ENCODE data around the gene STEAP1B.
"Not testable (repeated sequence)": the region's sequence is repeated elsewhere in the genome, so short reads cannot be mapped to it uniquely, and the experiment has no call there.

The STEAP1B gene

DNA sequence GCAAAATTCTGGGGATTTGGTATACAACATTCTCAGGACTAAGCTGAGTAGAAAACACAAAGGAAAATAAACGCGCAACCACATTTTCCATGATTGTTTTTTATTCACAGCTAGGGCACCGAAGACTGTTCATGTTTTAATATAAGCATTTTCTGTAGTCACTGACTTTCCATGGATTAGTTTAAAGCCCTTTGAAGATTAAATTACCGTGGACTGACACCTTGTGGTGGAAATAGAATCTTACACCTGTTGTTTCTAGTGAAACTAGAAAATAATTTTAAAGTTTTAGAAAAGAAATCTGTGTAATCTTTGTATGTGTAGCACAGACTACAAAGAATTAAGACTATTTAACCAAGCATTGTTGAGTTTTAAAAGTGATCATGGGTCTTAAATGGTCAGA lies 1.3 kb upstream of the STEAP1B start:
- H3K9me3 ChIP-seq (ENCODE audit: control insufficient read depth in 1 of 2, low read length in 2 of 2); H3K4me3 ChIP-seq (ENCODE audit: low read depth in 1 of 2, low read length in 2 of 2); H3K27me3 ChIP-seq (ENCODE audit: control insufficient read depth in 1 of 2, insufficient read depth in 2 of 2, low read length in 2 of 2); H3K36me3 ChIP-seq (ENCODE audit: control insufficient read depth in 1 of 2, insufficient read depth in 2 of 2, low read length in 2 of 2); H3K27ac ChIP-seq (ENCODE audit: low read depth, low read length); H3K9ac ChIP-seq (ENCODE audit: low read depth in 1 of 2, low read length in 2 of 2); H3K4me1 ChIP-seq (ENCODE audit: control insufficient read depth in 1 of 2, insufficient read depth in 2 of 2, low read length in 2 of 2): not testable (repeated sequence)

DNA sequence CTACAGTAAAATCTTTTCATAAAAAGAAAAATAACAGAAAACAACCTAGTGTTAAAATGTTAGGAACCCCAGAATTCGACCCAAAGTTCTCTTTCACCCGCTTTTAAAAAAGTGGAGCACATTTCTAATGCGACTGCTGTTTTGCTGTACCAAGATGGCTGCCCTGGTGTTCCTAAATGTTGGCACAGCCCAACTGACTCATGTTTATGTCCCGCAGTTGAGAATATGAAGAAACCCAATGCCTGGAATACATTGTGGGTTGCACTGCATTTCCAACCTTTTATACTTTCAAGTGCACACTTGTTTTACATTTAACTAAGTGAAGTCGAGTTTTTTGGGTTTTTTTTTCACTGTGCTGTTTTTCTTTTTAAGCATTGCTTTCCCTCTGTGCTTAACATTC lies 944 bp downstream of the STEAP1B start:
- Histone ChIP-seq H3K9me3 (ENCODE audit: control insufficient read depth in 1 of 2, low read length in 2 of 2) (no peaks in the 10 kb centered on the region), H3K4me1 (ENCODE audit: control insufficient read depth in 1 of 2, insufficient read depth in 2 of 2, low read length in 2 of 2) (no peaks in the 10 kb centered on the region), H3K27me3 (ENCODE audit: control insufficient read depth in 1 of 2, insufficient read depth in 2 of 2, low read length in 2 of 2) (no peaks in the 10 kb centered on the region), H3K36me3 (ENCODE audit: control insufficient read depth in 1 of 2, insufficient read depth in 2 of 2, low read length in 2 of 2) (no peaks in the 10 kb centered on the region), H3K27ac (ENCODE audit: low read depth, low read length) (no peak overlapping the region), H3K9ac (ENCODE audit: low read depth in 1 of 2, low read length in 2 of 2) (no peak overlapping the region), H3K4me3 (ENCODE audit: low read depth in 1 of 2, low read length in 2 of 2) (no peak overlapping the region)

DNA sequence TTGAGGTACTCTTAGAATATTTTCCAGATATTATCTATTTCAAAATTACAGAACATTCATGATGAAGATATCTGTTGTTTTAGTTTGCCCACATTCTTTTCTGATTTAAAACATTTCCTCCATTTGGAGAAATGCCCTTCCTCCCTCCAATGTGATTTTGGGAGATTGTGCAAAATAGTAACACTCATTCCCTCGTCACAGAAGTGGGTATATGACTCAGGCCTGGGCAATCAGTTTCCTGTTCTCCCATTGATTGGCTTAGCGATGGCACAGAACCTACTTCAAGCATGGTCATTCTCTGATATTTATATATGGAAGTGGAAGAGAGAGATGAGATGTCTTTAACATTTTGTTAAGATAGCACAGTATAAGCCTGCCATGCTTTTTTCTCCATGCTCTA lies 3.1 kb downstream of the STEAP1B start:
- not testable (repeated sequence) for H3K27me3 ChIP-seq (ENCODE audit: control insufficient read depth in 1 of 2, insufficient read depth in 2 of 2, low read length in 2 of 2); H3K27ac ChIP-seq (ENCODE audit: low read depth, low read length); H3K4me1 ChIP-seq (ENCODE audit: control insufficient read depth in 1 of 2, insufficient read depth in 2 of 2, low read length in 2 of 2); H3K4me3 ChIP-seq (ENCODE audit: low read depth in 1 of 2, low read length in 2 of 2); H3K36me3 ChIP-seq (ENCODE audit: control insufficient read depth in 1 of 2, insufficient read depth in 2 of 2, low read length in 2 of 2); H3K9ac ChIP-seq (ENCODE audit: low read depth in 1 of 2, low read length in 2 of 2); H3K9me3 ChIP-seq (ENCODE audit: control insufficient read depth in 1 of 2, low read length in 2 of 2)

DNA sequence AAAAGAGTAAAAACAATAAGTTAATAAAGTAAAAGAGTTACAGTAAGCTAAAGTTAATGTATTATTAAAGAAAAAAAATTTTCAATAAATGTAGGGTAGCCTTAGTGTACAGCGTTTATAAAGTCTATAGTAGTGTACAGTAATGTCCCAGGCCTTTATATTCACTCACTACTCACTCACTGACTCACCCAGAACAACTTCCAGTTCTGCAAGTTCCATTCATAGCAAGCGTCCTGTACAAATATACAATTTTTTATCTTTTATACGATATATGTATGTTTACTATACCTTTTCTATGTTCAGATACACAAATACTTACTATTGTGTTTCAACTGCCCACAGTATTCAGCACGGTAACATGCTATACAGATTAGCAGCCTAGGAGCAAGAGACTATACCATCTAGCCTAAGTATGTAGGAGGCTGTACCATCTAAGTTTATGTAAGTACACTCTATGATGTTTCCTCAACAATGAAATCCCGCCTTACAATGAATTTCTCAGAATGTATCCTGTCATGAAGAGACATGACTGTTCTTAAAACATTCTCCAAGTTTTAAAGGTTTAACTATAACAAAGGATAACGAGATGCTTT lies 3.6 kb downstream of the STEAP1B start:
- not testable (repeated sequence) for H3K27ac ChIP-seq (ENCODE audit: low read depth, low read length); H3K4me3 ChIP-seq (ENCODE audit: low read depth in 1 of 2, low read length in 2 of 2); H3K9me3 ChIP-seq (ENCODE audit: control insufficient read depth in 1 of 2, low read length in 2 of 2); H3K36me3 ChIP-seq (ENCODE audit: control insufficient read depth in 1 of 2, insufficient read depth in 2 of 2, low read length in 2 of 2); H3K4me1 ChIP-seq (ENCODE audit: control insufficient read depth in 1 of 2, insufficient read depth in 2 of 2, low read length in 2 of 2); H3K9ac ChIP-seq (ENCODE audit: low read depth in 1 of 2, low read length in 2 of 2); H3K27me3 ChIP-seq (ENCODE audit: control insufficient read depth in 1 of 2, insufficient read depth in 2 of 2, low read length in 2 of 2)

DNA sequence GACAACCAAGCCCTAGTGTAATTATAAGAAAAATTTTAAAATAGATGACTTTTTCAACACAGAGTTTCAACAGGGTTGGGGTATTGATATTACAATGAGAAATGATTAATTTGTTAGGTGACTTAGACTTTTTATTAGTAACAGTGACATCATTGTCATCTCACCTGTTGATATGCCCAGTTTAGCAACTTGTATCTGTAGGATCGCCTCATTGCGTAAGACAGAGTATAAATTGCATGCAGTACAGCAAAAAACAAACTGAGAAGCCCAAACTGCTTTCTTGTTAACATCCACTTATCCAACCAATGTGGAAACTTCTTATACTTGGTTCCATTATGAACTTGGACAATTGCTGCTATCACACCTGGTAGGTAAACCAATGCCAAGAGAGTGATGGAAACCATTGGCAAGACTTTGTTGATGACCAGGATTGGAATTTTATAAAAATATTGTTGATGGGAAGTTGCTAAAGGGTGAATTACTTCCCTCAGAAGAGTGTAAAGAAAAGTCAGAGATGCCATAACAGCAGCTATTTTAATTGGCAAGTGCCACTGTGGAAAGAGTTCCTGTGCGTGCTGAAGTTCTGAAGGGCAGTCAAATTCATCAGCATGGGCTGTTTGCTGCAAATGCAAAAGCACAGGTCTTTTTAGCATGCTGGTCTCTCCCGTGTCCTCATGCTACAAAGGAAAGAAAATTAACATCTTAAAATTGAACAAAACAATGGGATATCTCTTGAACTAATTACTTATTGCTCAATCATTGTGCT lies 6.6 kb downstream of the STEAP1B start:
- not testable (repeated sequence) for H3K4me3 ChIP-seq (ENCODE audit: low read depth in 1 of 2, low read length in 2 of 2); H3K36me3 ChIP-seq (ENCODE audit: control insufficient read depth in 1 of 2, insufficient read depth in 2 of 2, low read length in 2 of 2); H3K27me3 ChIP-seq (ENCODE audit: control insufficient read depth in 1 of 2, insufficient read depth in 2 of 2, low read length in 2 of 2); H3K9ac ChIP-seq (ENCODE audit: low read depth in 1 of 2, low read length in 2 of 2); H3K9me3 ChIP-seq (ENCODE audit: control insufficient read depth in 1 of 2, low read length in 2 of 2); H3K27ac ChIP-seq (ENCODE audit: low read depth, low read length); H3K4me1 ChIP-seq (ENCODE audit: control insufficient read depth in 1 of 2, insufficient read depth in 2 of 2, low read length in 2 of 2)

DNA sequence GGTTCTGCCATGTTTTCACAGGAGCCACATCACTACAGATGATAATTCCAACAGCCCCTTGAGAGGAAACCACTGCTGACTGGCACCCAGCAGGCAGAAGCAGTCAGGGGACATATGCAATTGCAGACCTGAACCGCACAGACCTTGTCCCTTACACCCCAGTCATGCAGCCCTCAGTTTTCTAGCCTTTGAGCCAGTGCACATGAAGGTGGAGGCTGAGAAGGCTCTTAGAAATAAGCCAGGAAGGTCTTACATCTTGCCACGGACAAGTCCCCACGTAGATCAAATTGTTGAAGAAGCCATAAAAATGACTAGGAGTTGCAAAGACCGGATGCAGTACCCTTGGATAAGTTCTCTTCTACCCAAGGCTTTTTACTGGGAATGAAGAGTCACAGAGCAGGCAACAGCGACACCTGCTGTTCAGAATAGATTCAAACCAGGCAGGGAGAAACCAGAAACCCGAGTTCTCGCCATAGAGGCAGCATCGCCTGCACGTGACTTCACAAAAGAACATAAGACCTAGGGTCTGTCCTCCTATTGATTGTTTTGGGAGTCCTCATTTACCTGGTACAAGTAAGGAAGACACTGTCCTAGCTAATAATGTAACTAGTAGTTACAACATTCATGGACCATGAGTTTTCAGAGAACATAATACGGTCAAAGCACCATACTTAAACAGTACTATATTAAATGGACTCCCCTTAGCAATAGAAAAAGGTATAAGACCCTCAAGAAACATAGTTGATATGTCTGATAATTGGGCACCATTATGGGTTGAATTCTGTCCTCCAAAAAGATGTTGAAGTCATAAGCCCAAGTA lies 11.1 kb downstream of the STEAP1B start:
- H3K9ac ChIP-seq (ENCODE audit: low read depth in 1 of 2, low read length in 2 of 2) = no peak overlapping the region
- no peak overlapping the region for H3K27ac ChIP-seq (ENCODE audit: low read depth, low read length)
- H3K9me3 ChIP-seq (ENCODE audit: control insufficient read depth in 1 of 2, low read length in 2 of 2) = no peaks in the 10 kb centered on the region

DNA sequence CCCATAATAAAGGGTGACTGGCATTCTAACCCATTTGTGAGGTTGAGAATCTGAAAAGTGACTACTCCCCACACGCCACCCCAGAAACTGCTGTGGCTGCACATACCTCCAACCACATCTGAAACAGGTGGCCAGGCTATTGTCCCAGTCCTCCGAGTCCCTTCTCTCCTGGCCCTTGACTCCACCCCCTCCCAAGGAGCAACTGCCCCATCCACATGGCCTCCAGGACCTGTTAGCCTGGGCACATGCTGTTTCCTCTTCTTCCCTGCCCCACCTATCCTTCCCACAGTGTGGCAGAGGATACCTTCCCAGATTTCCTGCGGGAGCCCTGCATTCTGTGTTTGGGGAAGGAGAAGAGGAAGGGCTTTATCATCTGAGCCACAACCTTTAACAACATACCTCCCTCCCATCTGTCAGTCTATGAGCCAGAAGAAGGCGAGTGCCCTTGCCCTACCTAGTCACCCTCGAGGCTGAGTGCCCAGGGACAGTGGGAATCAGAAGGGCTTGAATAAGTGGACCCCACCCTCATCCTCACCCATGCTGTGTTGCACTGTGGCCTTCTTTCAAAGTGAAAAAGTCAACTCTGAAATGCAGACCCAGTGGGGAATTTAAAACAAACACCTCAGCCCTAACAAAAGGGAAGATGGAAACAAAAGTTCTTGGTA lies 11.9 kb downstream of the STEAP1B start:
- no peak overlapping the region for H3K9ac ChIP-seq (ENCODE audit: low read depth in 1 of 2, low read length in 2 of 2)
- no peaks in the 10 kb centered on the region for H3K36me3 ChIP-seq (ENCODE audit: control insufficient read depth in 1 of 2, insufficient read depth in 2 of 2, low read length in 2 of 2)
- no peaks in the 10 kb centered on the region for H3K9me3 ChIP-seq (ENCODE audit: control insufficient read depth in 1 of 2, low read length in 2 of 2)
- H3K27ac ChIP-seq (ENCODE audit: low read depth, low read length) = no peak overlapping the region
- H3K4me3 ChIP-seq (ENCODE audit: low read depth in 1 of 2, low read length in 2 of 2) = no peak overlapping the region
- H3K4me1 ChIP-seq (ENCODE audit: control insufficient read depth in 1 of 2, insufficient read depth in 2 of 2, low read length in 2 of 2) = no peaks in the 10 kb centered on the region
- H3K27me3 ChIP-seq (ENCODE audit: control insufficient read depth in 1 of 2, insufficient read depth in 2 of 2, low read length in 2 of 2) = peaks cover 0 to 4% of the 10 kb centered on the region in 2 donors

More for the DNA sequence above, 11.1 kb downstream of the STEAP1B start:
- Histone ChIP-seq H3K4me1 (ENCODE audit: control insufficient read depth in 1 of 2, insufficient read depth in 2 of 2, low read length in 2 of 2) (no peaks in the 10 kb centered on the region), H3K27me3 (ENCODE audit: control insufficient read depth in 1 of 2, insufficient read depth in 2 of 2, low read length in 2 of 2) (peaks cover 0 to 4% of the 10 kb centered on the region in 2 donors), H3K36me3 (ENCODE audit: control insufficient read depth in 1 of 2, insufficient read depth in 2 of 2, low read length in 2 of 2) (no peaks in the 10 kb centered on the region), H3K4me3 (ENCODE audit: low read depth in 1 of 2, low read length in 2 of 2) (no peak overlapping the region)

DNA sequence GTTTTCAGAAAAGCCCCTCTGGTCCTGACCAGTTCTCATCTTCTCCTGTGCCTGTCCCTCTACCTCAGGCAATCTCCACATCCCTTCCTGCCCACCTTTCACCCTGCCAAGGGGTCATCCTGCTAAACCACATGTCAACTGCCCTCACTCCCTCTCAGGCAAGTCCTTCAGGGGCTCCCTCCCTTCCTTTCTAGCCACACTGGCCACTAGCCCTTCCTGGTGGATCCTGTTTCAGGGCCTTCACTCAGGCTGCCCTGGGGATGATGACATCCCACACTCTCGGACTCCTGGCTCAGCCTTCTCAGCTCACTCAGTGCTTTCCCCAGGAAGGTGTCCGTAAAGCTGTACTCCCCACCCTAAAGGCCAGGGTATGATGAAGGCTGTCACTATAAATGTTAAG lies 13.4 kb downstream of the STEAP1B start:
- Histone ChIP-seq H3K27ac (ENCODE audit: low read depth, low read length) (no peak overlapping the region), H3K36me3 (ENCODE audit: control insufficient read depth in 1 of 2, insufficient read depth in 2 of 2, low read length in 2 of 2) (no peaks in the 10 kb centered on the region), H3K9me3 (ENCODE audit: control insufficient read depth in 1 of 2, low read length in 2 of 2) (no peaks in the 10 kb centered on the region), H3K27me3 (ENCODE audit: control insufficient read depth in 1 of 2, insufficient read depth in 2 of 2, low read length in 2 of 2) (peaks cover 0 to 4% of the 10 kb centered on the region in 2 donors), H3K9ac (ENCODE audit: low read depth in 1 of 2, low read length in 2 of 2) (no peak overlapping the region), H3K4me3 (ENCODE audit: low read depth in 1 of 2, low read length in 2 of 2) (no peak overlapping the region), H3K4me1 (ENCODE audit: control insufficient read depth in 1 of 2, insufficient read depth in 2 of 2, low read length in 2 of 2) (peaks cover 0 to 3% of the 10 kb centered on the region in 2 donors)

DNA sequence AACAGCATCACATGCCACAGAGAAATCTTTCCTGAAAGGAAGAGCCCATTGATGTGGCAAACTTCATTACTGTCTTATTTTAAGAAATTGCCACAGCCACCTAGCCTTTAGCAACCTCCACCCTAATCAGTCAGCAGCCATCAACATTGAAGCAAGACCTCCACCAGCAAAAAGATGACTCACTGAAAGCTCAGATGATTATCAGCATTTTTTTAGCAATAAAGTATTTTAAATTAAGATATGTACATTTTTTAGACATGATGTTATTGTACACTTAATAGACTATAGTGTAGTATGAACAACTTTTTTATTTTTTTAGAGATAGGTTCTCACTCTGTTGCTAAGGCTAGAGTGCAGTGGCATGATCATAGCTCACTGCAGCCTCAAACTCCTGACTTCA lies 14.8 kb downstream of the STEAP1B start:
- Histone ChIP-seq H3K27ac (ENCODE audit: low read depth, low read length) (no peak overlapping the region), H3K9me3 (ENCODE audit: control insufficient read depth in 1 of 2, low read length in 2 of 2) (no peaks in the 10 kb centered on the region), H3K36me3 (ENCODE audit: control insufficient read depth in 1 of 2, insufficient read depth in 2 of 2, low read length in 2 of 2) (no peaks in the 10 kb centered on the region), H3K4me3 (ENCODE audit: low read depth in 1 of 2, low read length in 2 of 2) (no peak overlapping the region), H3K4me1 (ENCODE audit: control insufficient read depth in 1 of 2, insufficient read depth in 2 of 2, low read length in 2 of 2) (peaks cover 0 to 4% of the 10 kb centered on the region in 2 donors), H3K9ac (ENCODE audit: low read depth in 1 of 2, low read length in 2 of 2) (no peak overlapping the region), H3K27me3 (ENCODE audit: control insufficient read depth in 1 of 2, insufficient read depth in 2 of 2, low read length in 2 of 2) (peaks cover 0 to 4% of the 10 kb centered on the region in 2 donors)

DNA sequence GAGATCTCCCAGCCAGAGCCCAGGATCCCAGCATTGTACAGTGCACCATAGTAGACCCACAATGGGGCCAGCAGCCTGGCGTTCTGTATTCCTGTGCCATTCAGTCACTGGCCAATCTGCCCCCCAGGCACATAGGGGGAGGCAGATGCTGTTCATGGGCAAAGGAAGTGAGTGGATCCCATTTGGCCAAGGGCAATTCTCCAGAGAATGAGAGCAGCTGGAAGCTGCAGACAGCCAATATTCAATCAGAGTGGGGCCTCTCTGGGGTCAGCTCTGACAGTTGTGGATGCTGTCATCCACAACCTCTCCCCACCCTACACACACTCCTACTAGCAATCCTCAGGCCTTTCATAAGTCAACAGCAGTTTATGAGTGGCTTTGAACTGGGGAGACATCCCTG lies 17.5 kb downstream of the STEAP1B start:
- no peak overlapping the region for H3K27ac ChIP-seq (ENCODE audit: low read depth, low read length)
- no peaks in the 10 kb centered on the region for H3K9me3 ChIP-seq (ENCODE audit: control insufficient read depth in 1 of 2, low read length in 2 of 2)
- no peak overlapping the region for H3K9ac ChIP-seq (ENCODE audit: low read depth in 1 of 2, low read length in 2 of 2)
- H3K4me3 ChIP-seq (ENCODE audit: low read depth in 1 of 2, low read length in 2 of 2) = no peak overlapping the region
- peaks cover 0 to 4% of the 10 kb centered on the region in 2 donors for H3K4me1 ChIP-seq (ENCODE audit: control insufficient read depth in 1 of 2, insufficient read depth in 2 of 2, low read length in 2 of 2)
- no peaks in the 10 kb centered on the region for H3K27me3 ChIP-seq (ENCODE audit: control insufficient read depth in 1 of 2, insufficient read depth in 2 of 2, low read length in 2 of 2)
- H3K36me3 ChIP-seq (ENCODE audit: control insufficient read depth in 1 of 2, insufficient read depth in 2 of 2, low read length in 2 of 2) = no peaks in the 10 kb centered on the region

Measured in duodenal mucosa (tissue), 2 donors.